Caco-2 (cell line): Measurements from ENCODE around the gene LRP1B. TPM values are rescaled to one million over a fixed set of nuclear protein-coding genes. Genes with fewer than 3 reads are reported as not detected.

ENCODE experiments used
- BruUV-seq: library from RNA; stranded (reverse); fragments of 400-500 nt; replicated peaks from 2 replicates; lab custom pipeline; 2021; lab: Mats Ljungman, UMichigan
- CTCF ChIA-PET: fragments of 300-600 bp; sonication (Branson Sonifier 250); formaldehyde crosslinking; loops from one replicate; lab custom pipeline; 2022; ENCODE audit warnings: antibody characterized with exemption; lab: Charles Lee
- POLR2A ChIA-PET: fragments of 300-600 bp; sonication (Branson Sonifier 250); formaldehyde crosslinking; loops from one replicate; lab custom pipeline; 2022; ENCODE audit warnings: antibody characterized with exemption; lab: Charles Lee
- DNase-seq, 2 experiments: peaks; one replicate each; pipeline versions ENCODE4 v3.0.0 to v3.0.0-alpha.2; 2020 to 2022
- H3K27me3 ChIP-seq: replicated peaks from 2 replicates; pipeline ENCODE4 v1.6.0; 2011; ENCODE audit warnings: low read length; ENCODE audit not compliant: control insufficient read depth, insufficient read depth
- H3K36me3 ChIP-seq: 2 replicates; pipeline ENCODE4 v1.5.1; 2011; ENCODE audit warnings: low read length; ENCODE audit not compliant: control insufficient read depth, insufficient read depth
- H3K4me1 ChIP-seq: fragments of 250-450 bp; sonication (Bioruptor Pico); 2 replicates; pipeline ENCODE4 v1.5.1; 2020; ENCODE audit warnings: mild to moderate bottlenecking
- H3K4me3 ChIP-seq: 2 replicates; pipeline ENCODE4 v1.5.1; 2011; ENCODE audit warnings: low read depth, mild to moderate bottlenecking, control low read depth, low read length
- H3K9me3 ChIP-seq: fragments of 250-450 bp; sonication (Bioruptor Pico); 2 replicates; pipeline ENCODE4 v1.5.1; 2020; ENCODE audit warnings: mild to moderate bottlenecking, moderate library complexity
- H3K27ac Mint-ChIP-seq: one replicate; pipeline ENCODE4 v1.8.0; 2022; ENCODE audit warnings: mixed read lengths; ENCODE audit not compliant: unreplicated experiment
- H3K27me3 Mint-ChIP-seq: one replicate; pipeline ENCODE4 v1.8.0; 2022; ENCODE audit warnings: mixed read lengths; ENCODE audit not compliant: insufficient read depth, unreplicated experiment
- H3K36me3 Mint-ChIP-seq: one replicate; pipeline ENCODE4 v1.8.0; 2022; ENCODE audit warnings: mild to moderate bottlenecking, mixed read lengths; ENCODE audit not compliant: insufficient read depth, unreplicated experiment
- H3K4me1 Mint-ChIP-seq: one replicate; pipeline ENCODE4 v1.8.0; 2022; ENCODE audit warnings: low read depth, mixed read lengths; ENCODE audit not compliant: unreplicated experiment
- H3K4me3 Mint-ChIP-seq: one replicate; pipeline ENCODE4 v1.8.0; 2022; ENCODE audit warnings: mild to moderate bottlenecking, moderate library complexity, mixed read lengths; ENCODE audit not compliant: unreplicated experiment
- H3K9me3 Mint-ChIP-seq: one replicate; pipeline ENCODE4 v1.8.0; 2022; ENCODE audit warnings: mixed read lengths; ENCODE audit not compliant: unreplicated experiment
- CTCF ChIP-seq, 2 experiments: fragments of 200-600 bp in 1 of 2; IDR thresholded peaks; 1 replicate in 1 of 2; 2 replicates in 1 of 2; pipeline versions ENCODE4 v1.5.1 to v1.8.0; 2011 to 2022; ENCODE audit warnings: antibody characterized with exemption in 1 of 2, control low read depth in 1 of 2, inconsistent platforms in 1 of 2, low read depth in 1 of 2, low read length in 1 of 2, mild to moderate bottlenecking in 1 of 2, moderate library complexity in 1 of 2; ENCODE audit not compliant: insufficient read depth in 1 of 2, severe bottlenecking in 1 of 2, unreplicated experiment in 1 of 2
- intact Hi-C: fragments of 100-400 bp; cut with micrococcal nuclease; formaldehyde crosslinking; loops from one replicate; pipeline ENCODE4 v1.10.0; 2022; ENCODE audit not compliant: unreplicated experiment
- total RNA-seq: library from RNA; stranded (reverse); gene quantifications from 2 replicates; pipeline ENCODE4 v1.2.3, GENCODE V29; 2022

The LRP1B gene
- total RNA-seq, 1 experiment from 2014 or later, result not detected

- no peak overlapping the region for H3K4me3 Mint-ChIP-seq
- H3K4me1 ChIP-seq, result no peaks in the 10 kb centered on the region
- H3K4me1 Mint-ChIP-seq, result no peaks in the 10 kb centered on the region
- DNase-seq, result no peak
- TF ChIP-seq CTCF (IDR thresholded peaks at IDR 0.05; ENCODE audit: insufficient read depth in 1 of 2, low read depth in 1 of 2, low read length in 1 of 2, severe bottlenecking in 1 of 2, unreplicated experiment in 1 of 2), result no peak
- intact Hi-C loops, result no loop called here
- H3K27ac Mint-ChIP-seq, result no peak overlapping the region
- ChIA-PET POLR2A (no interaction called here), CTCF (no interaction called here)
- BruUV-seq, result no TSS peak
- no peaks in the 10 kb centered on the region for H3K36me3 ChIP-seq
- no peak overlapping the region for H3K4me3 ChIP-seq
- no peaks in the 10 kb centered on the region for H3K9me3 ChIP-seq
- no peaks in the 10 kb centered on the region for H3K27me3 Mint-ChIP-seq
- H3K36me3 Mint-ChIP-seq, result no peaks in the 10 kb centered on the region
- H3K27me3 ChIP-seq, result no peaks in the 10 kb centered on the region
- H3K9me3 Mint-ChIP-seq, result no peaks in the 10 kb centered on the region
These were observed 693.3 kb downstream of the LRP1B start for GRCh38 chr2:141437521-141437920.

- Mint-ChIP-seq H3K27me3 (no peaks in the 10 kb centered on the region), H3K4me1 (no peaks in the 10 kb centered on the region), H3K36me3 (no peaks in the 10 kb centered on the region), H3K4me3 (no peak overlapping the region), H3K27ac (no peak overlapping the region), H3K9me3 (no peaks in the 10 kb centered on the region)
- BruUV-seq, result no TSS peak
- Histone ChIP-seq H3K4me3 (no peak overlapping the region), H3K27me3 (no peaks in the 10 kb centered on the region), H3K36me3 (no peaks in the 10 kb centered on the region), H3K9me3 (0 out of 2 replicates have a peak, but pooled peaks cover 3% of the 10 kb centered on the region), H3K4me1 (no peaks in the 10 kb centered on the region)
- ChIA-PET POLR2A (no interaction called here), CTCF (no interaction called here)
- intact Hi-C loops, result no loop called here
- no peak for DNase-seq
- no peak for TF ChIP-seq CTCF (IDR thresholded peaks at IDR 0.05; ENCODE audit: insufficient read depth in 1 of 2, low read depth in 1 of 2, low read length in 1 of 2, severe bottlenecking in 1 of 2, unreplicated experiment in 1 of 2)
These were observed 707.7 kb downstream of the LRP1B start for GRCh38 chr2:141423124-141423523.

DNA sequence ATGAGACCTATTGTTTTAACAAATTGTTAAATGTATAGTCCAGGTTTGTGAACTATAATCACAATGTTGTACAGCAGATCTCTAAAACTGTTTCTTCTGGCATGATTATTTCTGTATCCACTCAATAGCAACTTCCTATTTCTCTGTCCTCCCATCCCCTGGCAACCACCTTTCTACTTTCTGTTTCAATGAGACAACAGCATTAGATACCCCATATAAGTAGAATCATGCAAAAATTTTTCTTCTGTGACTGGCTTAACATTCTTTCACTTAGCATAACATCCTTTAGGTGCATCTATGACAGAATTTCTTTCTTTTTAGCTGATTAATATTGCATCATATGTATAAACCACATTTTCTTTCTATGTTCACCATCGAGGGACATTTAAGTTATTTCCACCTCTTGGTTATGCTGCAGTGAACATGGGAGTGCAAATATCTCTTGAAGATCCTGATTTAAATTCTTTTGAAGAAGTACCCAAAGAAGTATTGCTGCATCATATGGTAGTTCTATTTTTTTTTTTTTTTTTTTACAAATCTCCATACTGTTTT is 713.5 kb downstream of the LRP1B start:
- no peaks in the 10 kb centered on the region for H3K36me3 ChIP-seq
- POLR2A ChIA-PET, result no interaction called here
- Mint-ChIP-seq H3K9me3 (peaks cover 10% of the 10 kb centered on the region), H3K36me3 (no peaks in the 10 kb centered on the region), H3K27me3 (no peaks in the 10 kb centered on the region), H3K4me3 (no peak overlapping the region), H3K27ac (no peak overlapping the region), H3K4me1 (no peaks in the 10 kb centered on the region)
- DNase-seq, result no peak
- CTCF ChIA-PET, result no interaction called here
- TF ChIP-seq CTCF (IDR thresholded peaks at IDR 0.05; ENCODE audit: insufficient read depth in 1 of 2, low read depth in 1 of 2, low read length in 1 of 2, severe bottlenecking in 1 of 2, unreplicated experiment in 1 of 2), result no peak
- intact Hi-C loops, result no loop called here
- no peak overlapping the region for H3K4me3 ChIP-seq
- no TSS peak for BruUV-seq
- no peaks in the 10 kb centered on the region for H3K9me3 ChIP-seq
- no peaks in the 10 kb centered on the region for H3K4me1 ChIP-seq
- H3K27me3 ChIP-seq, result no peaks in the 10 kb centered on the region
